ENCODE data around the gene AFAP1L2. TPM values are rescaled to one million over a fixed set of nuclear protein-coding genes. Genes with fewer than 3 reads are reported as not detected.

The AFAP1L2 gene
- total RNA-seq, 1 experiment from 2014 or later: not detected

DNA sequence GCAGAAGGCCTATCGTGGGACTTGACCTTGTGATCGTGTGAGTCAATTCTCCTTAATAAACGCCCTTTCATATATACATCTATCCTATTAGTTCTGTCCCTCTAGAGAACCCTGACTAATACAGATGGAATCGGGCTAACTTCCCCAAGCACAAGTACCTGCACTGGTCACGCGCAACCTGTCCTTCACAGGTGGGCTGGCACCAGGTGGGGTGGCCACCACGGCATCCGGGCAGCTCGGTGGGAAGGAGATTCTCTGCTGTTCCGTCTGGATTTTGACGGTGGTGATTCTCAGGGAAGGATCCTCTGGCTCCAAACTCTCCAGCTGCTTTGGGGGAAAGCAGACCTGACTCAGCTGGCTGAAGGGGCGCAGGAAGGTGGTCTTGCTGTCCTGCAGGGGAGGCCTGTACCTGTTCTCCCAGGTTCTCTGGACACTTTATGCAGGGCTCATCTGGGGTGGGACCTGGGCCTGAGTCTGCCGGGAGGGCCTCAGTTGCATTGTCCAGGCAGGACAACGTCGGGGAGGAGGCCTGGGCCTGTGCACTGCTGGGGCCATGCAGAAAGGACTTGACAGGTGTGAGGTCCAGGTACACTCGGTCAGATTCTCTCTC lies 104.2 kb downstream of the AFAP1L2 start:
- Histone ChIP-seq H3K9me3 (ENCODE audit: low read depth, low read length, poor library complexity, severe bottlenecking) (peaks cover 7% of the 10 kb centered on the region), H3K27me3 (replicated peaks; ENCODE audit: insufficient read depth, low read depth, low read length, poor library complexity) (no peaks in the 10 kb centered on the region), H3K36me3 (ENCODE audit: insufficient read depth, low read length, poor library complexity, severe bottlenecking) (no peaks in the 10 kb centered on the region), H3K27ac (ENCODE audit: low read depth, low read length, poor library complexity, severe bottlenecking) (no peak overlapping the region), H3K4me3 (ENCODE audit: low read depth, low read length, poor library complexity, severe bottlenecking) (no peak overlapping the region), H3K4me1 (ENCODE audit: insufficient read depth, low read length, poor library complexity, severe bottlenecking) (peaks cover 7% of the 10 kb centered on the region)
- TF ChIP-seq, protein P1, sequence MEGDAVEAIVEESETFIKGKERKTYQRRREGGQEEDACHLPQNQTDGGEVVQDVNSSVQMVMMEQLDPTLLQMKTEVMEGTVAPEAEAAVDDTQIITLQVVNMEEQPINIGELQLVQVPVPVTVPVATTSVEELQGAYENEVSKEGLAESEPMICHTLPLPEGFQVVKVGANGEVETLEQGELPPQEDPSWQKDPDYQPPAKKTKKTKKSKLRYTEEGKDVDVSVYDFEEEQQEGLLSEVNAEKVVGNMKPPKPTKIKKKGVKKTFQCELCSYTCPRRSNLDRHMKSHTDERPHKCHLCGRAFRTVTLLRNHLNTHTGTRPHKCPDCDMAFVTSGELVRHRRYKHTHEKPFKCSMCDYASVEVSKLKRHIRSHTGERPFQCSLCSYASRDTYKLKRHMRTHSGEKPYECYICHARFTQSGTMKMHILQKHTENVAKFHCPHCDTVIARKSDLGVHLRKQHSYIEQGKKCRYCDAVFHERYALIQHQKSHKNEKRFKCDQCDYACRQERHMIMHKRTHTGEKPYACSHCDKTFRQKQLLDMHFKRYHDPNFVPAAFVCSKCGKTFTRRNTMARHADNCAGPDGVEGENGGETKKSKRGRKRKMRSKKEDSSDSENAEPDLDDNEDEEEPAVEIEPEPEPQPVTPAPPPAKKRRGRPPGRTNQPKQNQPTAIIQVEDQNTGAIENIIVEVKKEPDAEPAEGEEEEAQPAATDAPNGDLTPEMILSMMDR (conservative IDR thresholded peaks at IDR 0.05; ENCODE audit: low read depth, low read length): no peak
- no peak for TF ChIP-seq EZH2 (IDR thresholded peaks at IDR 0.05; ENCODE audit: borderline replicate concordance, low read depth, low read length, poor library complexity, severe bottlenecking)
- ChIA-PET POLR2A (ENCODE audit: low non-redundant PET) (no interaction called here), CTCF (no interaction called here)
- BruUV-seq (replicated peaks): no TSS peak
- intact Hi-C loops (cut with micrococcal nuclease; ENCODE audit: unreplicated experiment): loop anchor here (5.0 to 10.0 kb wide), 2 partner anchors 135 to 482 kb away; no protein-coding TSS in a partner anchor
- no peak for DNase-seq (ENCODE audit: low spot score)

DNA sequence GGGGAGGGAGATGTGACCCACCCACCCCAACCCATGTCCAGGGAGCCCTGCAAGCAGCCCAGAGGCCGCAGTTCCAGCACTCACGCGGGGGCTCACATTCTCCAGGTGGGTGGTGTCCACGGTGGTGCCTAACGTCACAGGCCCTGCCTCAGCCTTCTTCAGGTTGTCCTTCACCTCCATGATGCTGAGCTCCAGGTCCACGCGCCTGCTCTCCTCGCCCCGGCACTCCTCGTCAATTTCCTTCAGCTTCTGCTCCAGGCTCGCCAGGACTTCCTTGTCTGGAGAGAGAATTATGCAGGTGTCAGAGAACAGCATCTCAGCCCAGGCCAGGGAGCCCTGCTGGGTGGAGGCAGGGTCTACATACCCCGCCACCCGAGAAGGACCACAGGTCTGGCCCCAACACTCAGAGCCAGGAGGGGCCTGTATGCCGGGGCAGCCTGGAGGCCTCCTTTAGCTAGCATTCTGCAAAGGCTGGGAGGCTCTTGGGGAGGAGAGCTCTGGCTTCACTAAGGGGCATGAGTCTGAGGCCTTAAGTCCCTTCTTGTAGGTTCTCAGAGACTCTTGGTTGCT lies 107.1 kb downstream of the AFAP1L2 start:
- DNase-seq (ENCODE audit: low spot score): no peak
- Histone ChIP-seq H3K27ac (ENCODE audit: low read depth, low read length, poor library complexity, severe bottlenecking) (no peak overlapping the region), H3K9me3 (ENCODE audit: low read depth, low read length, poor library complexity, severe bottlenecking) (peaks cover 8% of the 10 kb centered on the region), H3K4me1 (ENCODE audit: insufficient read depth, low read length, poor library complexity, severe bottlenecking) (no peaks in the 10 kb centered on the region), H3K27me3 (replicated peaks; ENCODE audit: insufficient read depth, low read depth, low read length, poor library complexity) (no peaks in the 10 kb centered on the region), H3K36me3 (ENCODE audit: insufficient read depth, low read length, poor library complexity, severe bottlenecking) (no peaks in the 10 kb centered on the region), H3K4me3 (ENCODE audit: low read depth, low read length, poor library complexity, severe bottlenecking) (no peak overlapping the region)
- CTCF ChIA-PET: no interaction called here
- intact Hi-C loops (cut with micrococcal nuclease; ENCODE audit: unreplicated experiment): no loop called here
- TF ChIP-seq, protein P1 (conservative IDR thresholded peaks at IDR 0.05; ENCODE audit: low read depth, low read length): no peak
- TF ChIP-seq EZH2 (IDR thresholded peaks at IDR 0.05; ENCODE audit: borderline replicate concordance, low read depth, low read length, poor library complexity, severe bottlenecking): no peak
- POLR2A ChIA-PET (ENCODE audit: low non-redundant PET): interaction anchor here (0.9 kb wide), 1 partner anchor 453 kb away, joined by 3 read pairs; no protein-coding TSS in a partner anchor
- no TSS peak for BruUV-seq (replicated peaks)

DNA sequence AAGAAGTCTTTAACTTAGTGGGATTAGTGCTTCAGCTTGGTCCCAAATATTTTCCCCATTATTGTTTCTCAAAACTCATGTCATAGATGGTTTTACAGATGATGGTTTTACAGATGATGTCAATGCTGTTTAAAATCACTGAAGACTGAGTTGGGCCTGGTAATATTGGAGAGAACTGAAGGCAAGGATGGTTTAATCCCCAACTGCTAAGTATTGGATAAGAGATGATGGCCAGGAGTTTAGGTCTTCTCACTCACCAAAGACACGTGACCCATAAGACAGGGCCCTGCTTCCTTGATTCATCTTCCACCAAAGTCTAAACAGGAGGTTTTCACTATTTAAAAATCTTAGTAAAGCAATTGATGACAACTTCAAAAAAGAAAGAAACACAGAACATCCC lies 108.9 kb downstream of the AFAP1L2 start:
- Histone ChIP-seq H3K9me3 (ENCODE audit: low read depth, low read length, poor library complexity, severe bottlenecking) (peaks cover 8% of the 10 kb centered on the region), H3K4me1 (ENCODE audit: insufficient read depth, low read length, poor library complexity, severe bottlenecking) (no peaks in the 10 kb centered on the region), H3K27ac (ENCODE audit: low read depth, low read length, poor library complexity, severe bottlenecking) (no peak overlapping the region), H3K4me3 (ENCODE audit: low read depth, low read length, poor library complexity, severe bottlenecking) (no peak overlapping the region), H3K36me3 (ENCODE audit: insufficient read depth, low read length, poor library complexity, severe bottlenecking) (no peaks in the 10 kb centered on the region), H3K27me3 (replicated peaks; ENCODE audit: insufficient read depth, low read depth, low read length, poor library complexity) (no peaks in the 10 kb centered on the region)
- ChIA-PET CTCF (no interaction called here), POLR2A (ENCODE audit: low non-redundant PET) (no interaction called here)
- no TSS peak for BruUV-seq (replicated peaks)
- no peak for DNase-seq (ENCODE audit: low spot score)
- intact Hi-C loops (cut with micrococcal nuclease; ENCODE audit: unreplicated experiment): no loop called here
- TF ChIP-seq, protein P1 (conservative IDR thresholded peaks at IDR 0.05; ENCODE audit: low read depth, low read length): no peak
- no peak for TF ChIP-seq EZH2 (IDR thresholded peaks at IDR 0.05; ENCODE audit: borderline replicate concordance, low read depth, low read length, poor library complexity, severe bottlenecking)

All from A673 (cell line).